ENCODE measurements around the gene LPIN2.

Gene LPIN2

DNA sequence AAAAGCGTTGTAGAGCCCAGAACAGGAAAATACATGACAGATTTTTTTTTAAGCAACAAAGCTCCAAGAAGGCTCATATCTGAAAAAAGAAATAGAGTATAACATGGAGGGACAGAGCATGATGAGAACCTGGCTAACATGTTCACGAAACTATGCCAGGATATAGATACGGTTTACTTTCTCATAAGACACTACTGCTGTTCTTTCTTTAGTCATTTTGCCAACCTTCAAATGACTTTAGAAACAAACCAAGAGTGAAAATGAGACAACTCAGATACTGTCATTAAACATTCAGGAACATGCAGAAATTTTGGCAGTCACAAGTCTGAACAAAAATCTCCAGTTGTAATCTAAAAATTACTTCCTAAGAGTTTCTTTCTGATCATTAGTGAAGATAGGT, 14.3 kb downstream of the LPIN2 start:
- DNase-seq = no peak

DNA sequence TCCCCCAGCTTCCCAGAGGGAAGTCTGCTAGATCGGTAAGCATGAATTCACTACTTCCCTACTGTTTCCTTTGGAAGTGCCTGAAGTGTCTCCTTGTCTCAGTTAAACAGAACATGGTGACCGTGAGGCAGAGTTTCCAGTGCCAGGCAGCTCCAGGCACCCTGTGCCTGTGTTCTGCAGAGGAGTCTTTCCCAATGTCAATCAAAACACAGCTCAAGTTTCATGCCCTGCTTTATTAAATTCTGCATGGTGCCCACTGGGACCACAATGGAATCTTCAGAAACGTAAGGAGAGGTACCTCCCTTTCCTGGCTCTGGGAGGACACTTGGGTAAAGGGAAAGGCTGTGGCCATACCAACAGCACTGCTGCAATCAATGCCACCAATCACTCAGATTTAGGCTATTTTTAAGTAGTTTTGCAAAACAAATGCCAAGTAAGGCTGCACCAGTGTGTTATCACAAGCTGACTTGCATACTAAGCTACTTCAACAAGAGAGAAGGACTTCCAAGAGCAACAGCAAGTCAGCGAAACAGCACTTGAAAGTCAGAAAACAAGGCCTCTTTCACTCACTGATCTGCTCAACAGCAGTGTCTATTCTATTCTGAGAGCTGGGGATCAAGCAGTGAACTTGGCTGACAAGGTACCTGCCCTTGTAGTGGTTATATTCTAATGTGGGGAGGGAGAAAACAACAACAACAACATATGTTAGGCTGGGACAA, 14.9 kb downstream of the LPIN2 start:
- DNase-seq = no peak

DNA sequence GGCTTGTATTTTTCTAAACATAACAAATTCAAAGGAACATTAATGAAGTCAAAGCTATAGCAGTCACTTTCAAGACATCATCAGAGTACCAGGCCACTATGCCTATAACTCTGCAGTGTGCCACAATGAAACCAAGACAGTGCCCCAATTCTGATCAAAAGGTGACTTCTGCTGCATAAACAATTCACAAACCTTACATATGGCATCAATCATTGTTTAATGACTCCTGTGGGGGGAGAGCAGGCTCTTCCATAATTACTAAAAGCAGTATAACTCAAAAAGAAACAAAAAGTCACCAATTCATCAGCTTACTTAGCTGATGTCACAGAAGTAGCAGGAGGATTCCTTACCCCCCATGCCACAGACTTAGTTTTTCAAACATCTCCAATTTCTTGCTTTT, 15.5 kb downstream of the LPIN2 start:
- no peak for DNase-seq

DNA sequence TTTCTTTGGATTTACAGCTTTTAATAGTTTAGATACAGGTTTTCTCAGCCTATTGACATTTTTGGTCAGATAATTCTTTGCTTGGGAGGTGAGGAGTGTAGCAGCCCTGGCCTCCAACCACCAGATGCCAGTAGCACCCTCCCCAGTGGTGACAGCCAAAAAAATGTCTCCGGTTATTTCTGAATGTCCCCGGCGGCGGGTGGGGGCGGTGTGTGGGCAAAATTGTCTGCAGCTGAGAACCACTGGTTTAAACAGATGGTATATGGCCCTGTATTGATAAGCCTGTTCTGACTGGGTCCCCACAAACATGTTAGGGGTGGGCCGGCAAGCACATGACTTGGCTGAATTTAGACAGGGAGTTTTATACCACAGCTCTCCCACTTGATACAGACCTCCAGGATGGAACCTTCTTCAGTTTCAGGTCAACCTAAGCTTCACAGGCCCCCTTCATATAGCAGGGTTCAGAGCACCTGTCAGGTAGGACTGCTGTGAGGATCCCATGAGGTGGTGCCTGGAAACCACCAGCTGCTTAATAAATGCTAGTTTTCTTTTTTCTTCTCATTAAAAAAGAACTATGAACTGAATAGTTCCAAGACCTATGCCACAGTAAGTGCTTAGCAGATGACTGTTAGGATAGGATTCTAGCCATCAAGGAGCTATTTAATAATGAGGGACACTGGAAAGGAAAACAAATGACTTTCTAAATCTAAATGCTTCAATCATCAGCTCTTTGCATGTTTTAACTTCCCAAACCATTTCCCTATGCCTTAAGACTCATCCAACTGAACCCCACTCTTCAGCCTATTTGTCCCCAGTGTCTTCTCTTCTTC, 18.1 kb downstream of the LPIN2 start:
- DNase-seq = no peak

DNA sequence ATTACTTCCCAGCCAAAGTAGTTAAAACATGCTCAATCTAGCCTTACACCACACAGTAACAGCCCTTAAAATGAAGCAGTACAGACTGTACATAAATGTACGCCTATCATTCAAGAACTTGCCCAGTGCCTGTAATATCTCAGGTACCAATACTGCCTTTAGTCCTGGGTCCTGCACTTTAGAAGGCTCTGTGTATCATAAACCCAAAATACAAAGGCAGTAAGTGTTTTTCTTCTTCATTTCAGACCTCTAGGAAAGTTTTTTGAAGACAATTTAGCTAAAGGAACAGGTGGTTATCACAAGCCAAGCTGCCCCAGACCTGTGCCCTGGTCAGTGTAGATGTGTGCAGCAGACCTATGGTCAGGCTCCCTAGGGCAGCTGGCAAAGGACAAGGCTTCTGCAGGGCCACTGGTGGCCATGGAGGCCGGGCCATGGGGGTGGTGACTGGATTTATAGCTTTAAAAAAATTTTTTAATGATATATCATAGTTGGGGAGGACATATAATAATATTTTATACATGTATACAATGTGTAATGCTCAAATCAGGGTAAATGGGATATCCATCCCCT, 18.8 kb downstream of the LPIN2 start:
- no peak for DNase-seq

DNA sequence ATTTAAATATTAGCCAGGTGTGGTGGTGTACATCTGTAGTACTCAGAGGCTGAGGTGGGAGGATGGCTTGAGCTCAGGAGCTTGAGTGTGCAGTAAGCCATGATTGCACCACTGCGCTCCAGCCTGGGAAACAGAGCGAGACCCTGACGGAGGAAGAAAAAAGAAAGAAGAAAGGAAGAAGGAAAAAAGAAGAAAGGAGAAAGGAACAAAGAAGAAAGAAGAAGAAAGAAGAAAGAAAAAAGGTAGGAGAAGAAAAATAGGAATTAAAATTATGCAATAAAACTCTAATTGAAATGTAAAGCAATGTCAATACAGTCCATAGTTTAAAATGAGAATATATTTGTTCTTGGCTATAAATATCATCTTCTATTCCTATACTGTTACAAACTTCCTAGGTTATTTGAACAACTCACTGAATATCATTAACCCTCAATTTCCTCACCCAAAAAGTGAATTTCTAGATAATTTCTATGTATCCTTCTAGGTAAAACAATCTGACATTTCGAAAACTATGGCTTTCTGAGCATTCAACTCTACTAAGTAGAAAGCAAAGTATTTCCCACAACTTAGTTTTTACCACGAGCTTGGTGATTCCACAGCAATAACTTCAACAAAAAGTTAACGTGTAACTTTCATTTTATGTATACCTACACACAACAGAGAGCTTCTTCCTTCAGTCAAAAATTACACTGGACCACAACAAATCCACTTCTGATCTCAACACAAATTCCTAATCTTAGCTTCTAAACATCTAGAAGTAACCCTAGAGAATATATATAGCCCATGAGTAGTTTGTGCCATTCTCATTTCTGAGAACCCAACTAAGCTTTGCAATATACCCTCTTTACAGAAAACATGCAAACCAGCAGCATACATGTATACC, 19.7 kb downstream of the LPIN2 start:
- no peak for DNase-seq

DNA sequence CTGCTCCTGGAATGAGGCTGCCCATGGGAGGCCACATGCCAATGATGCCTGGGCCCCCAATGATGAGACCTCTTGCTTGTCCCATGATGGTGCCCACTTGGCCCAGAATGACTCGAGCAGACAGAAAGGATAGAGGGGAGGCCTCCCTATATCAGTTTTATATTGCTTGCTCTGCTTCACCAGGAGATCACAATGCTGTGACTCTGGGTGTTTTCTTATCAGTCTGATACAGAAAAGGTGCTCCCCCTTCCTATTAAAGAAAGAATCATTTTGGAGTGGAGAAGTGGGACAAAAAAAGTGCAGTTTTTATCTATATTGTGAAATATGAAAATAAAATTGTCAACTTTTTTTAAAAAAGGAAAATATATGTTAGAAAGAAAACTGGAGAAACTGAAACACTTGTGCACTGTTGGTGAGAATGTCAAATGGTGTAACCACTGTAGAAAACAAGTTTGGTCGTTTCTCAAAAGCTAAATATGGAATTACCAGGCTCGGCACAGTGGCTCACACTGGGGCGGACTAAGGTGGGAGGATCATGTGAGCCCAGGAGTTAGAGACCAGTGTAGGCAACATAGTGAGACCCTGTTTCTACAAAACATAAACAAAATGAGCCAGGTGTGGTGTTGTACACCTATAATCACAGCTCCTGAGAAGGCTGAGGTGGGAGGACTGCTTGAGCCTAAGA, 21.8 kb downstream of the LPIN2 start:
- DNase-seq = no peak

DNA sequence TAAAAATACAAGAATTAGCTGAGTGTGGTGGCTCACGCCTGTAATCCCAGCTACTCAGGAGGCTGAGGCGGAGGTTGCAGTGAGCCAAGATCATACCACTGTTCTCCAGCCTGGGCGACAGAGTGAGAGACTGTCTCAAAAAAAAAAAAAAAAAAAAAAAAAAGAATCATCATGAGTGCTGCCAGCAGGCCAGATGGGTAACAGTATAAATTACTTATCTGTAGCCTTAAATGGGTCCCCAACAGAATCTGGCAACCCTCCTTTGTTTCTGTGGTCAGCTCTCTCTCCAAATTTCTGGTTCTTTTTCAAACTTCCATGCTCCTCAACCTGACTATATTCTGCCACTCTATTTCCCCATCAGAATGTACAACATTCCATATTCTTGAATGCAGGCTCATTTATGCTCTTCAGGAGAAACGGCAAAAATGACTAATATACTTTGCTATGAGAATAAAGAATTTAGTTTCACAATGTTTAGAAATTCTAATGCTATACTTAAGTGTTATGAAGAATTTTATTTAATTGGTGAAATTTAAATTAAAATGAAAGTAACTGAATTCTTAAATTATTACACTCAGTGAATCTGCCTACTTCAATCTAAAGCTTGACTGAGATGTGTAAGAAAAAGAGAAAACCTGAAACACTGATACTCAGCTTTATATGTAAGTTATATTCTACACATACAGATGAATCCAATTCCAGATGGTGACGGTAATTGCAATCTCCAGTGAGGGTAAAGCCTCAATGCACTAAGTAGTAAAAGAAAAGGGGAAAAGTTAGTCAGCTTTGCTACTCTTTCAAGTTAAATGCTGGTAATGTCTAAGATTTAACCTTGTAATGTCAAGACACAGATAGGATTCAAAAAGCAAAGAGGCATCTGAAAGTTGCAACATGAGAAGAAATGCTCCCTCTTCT, 24.8 kb downstream of the LPIN2 start:
- DNase-seq = no peak

DNA sequence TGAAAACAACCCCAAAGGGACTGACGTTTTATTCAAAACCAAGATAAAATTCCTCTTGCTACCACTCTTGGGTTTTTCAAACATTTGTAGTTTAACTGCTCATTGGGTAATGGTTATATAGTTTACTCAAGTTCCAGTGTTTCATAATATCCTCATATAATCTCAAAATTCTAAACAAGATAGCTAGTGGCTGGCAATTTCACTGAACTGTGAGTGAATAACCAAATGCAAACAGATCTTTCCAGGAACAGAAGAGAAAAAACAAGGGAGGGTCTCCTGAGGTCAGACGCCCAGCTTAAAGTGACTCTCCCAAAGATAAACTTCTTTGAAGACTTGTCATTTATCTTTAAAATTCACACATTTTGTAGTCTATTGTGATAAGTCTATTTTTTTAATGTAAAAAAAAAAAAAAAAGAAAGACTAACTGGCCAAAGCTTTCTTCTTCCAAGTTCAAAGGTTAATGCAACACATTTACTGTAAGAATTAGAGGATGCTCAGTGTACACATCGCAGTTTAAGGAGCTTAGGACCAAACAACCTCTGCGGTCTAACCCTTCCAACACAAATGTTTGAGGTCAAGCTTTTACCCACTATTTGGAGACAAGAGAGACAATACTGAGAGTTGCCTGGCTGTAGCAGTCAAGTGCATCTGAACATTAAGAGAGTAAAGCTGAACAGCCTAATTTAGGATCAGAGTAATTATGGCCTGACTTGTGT, 26.6 kb downstream of the LPIN2 start:
- no peak for DNase-seq

DNA sequence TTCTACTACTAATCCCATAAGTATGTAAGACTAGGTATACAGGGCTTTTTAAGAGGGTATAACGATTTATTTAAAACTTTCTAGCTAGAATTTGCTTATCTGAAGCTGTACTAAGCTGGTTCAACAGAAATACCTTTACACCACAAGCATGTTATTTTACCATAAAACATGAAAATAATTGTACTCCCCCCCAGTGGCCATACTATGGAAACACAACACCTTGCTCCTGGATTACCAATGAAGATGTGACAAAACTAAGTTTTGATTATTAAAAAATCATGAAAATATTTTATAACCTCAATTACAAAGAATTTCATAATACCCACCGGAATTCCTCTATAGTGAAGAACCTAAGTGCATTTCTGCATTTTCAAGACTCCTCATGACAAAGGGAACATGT, 27.3 kb downstream of the LPIN2 start:
- no peak for DNase-seq

DNA sequence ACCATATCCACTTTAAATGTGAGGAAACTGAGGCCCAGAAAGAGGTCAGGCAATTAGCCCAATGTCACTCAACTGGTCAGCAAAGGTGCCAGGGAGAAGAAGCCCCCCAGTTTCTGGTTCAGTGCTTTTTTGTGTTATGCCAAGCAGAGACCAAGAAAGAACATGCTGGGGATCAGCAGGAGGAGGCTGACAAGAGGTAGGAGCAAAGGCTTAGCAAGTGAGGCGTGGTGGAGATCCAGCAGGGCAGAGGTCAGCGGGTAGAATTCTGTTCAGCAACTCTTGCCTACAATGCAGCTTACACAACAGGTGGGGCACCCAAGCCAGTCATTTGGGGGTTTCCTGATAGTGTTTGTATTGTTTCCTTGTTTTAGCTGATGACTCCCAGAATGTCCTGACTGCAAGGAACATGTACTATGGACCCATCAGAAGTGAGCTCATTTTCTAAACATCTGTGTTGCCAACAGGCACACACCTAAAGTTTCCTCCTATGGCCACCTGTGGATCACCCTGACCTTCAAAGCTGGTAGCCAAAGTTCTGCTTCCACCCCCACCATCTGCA, 28.2 kb downstream of the LPIN2 start:
- DNase-seq = no peak

DNA sequence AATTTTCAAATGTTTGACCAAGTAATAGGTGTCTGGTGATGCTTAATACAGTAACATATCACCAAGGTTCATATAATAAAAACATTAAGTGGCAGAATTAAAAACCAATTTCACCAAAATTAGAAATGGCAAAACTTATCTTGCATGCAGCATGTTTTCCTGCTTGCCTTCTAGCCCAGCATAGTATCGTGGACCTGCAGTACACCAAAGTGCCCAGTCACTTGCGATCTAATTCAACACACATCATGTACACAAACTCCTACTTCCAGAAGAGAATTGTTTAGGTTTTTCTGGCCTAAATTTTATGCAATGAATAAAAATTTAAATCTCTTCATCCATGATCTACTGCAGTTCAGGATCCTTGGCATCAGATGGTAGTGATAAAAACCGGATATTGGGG, 28.9 kb downstream of the LPIN2 start:
- no peak for DNase-seq

DNA sequence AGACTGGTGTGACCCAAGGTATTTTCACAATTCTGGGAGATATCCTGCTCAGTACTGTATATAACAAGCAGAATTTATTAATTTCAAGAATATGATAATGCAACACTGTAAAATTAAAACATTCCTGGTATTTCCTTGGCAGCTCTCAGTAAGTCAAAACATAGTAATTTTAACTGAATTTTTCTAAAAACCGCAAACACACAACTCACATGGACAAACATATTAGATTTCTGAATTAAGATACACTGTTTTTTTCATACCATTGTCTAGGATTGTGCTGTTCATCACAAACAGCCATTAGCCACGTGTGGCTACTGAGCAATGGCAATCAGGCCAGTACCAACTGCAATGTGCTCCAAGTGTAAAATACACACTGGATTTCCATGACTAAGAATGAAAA, 29.6 kb downstream of the LPIN2 start:
- DNase-seq = no peak

DNA sequence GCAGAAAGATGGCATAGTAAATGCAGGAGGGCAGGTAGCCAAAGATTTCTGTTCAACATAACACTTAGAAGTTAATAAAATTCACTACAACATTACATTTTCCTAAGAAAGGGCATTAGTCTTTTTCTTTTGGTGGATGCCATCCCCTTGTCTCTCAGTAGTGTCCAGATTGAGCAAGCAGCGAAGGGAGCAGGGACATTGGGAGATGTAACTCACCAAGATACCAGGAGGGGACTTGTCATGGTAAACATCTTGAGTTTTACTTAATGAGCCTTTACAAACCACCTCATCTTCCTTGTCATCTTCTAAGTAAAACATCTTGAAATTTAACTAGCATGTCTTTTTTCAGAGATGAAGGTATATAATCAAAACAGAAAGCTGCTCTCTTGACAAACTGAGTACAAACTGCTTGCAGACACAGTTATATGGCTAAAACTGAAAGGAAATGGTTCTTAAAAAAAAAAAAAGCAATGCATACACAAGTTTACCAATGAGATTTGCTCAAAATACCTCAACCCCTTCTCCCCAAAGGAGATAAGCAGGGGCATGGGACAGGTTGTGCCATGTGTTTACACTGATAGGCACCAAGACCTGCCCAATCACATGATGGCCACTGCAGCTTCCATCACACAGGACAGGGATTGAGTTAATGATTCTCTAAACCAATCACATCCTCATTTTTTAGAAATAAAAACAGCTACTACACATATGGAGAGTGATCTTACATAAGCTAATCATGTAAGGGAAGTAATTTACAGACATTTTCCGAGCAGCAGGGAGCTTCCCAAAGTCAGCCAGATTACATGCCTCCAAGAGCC, 30.3 kb downstream of the LPIN2 start:
- DNase-seq = no peak

DNA sequence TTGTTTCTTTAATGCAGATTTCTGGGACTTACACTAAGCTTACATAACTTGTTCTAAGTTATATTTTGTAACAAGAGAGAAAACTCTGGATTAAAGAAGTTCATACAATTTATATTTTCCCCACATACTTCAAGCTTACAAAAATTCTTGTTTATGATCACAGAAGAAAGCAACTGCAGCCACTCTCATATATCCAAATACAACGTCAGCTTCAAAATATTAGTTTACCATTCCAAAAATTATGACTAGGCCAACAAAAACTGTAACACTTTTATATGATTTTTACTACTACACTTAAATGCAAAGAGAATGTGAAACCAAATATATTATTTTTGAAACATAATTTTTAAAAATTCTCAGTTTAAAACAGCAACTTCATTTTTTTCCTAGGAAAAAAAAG, 30.9 kb downstream of the LPIN2 start:
- no peak for DNase-seq

DNA sequence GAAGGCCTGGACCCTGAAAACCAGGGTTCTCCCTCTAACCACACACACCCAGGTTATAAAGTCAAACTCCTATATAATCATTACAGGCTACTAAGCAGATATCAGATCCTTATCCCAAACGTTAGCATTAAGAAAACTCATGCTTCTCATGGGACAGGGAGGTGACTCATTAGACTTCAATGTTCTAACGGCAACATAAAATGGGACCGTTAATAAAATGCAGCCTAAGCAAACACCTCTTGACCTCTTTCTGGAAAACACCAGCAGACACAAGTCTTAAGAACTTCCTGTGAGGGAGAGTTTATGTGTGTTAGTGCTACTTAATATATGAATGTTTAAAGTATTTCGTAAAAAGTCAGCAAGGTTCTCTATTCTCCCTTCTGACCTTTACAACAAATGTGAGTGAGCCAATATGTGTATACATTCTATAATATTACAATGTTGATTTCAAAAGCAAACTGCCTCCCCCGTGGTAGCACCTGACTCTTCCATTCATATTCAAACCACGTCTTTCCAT, 31.7 kb downstream of the LPIN2 start:
- DNase-seq = no peak

DNA sequence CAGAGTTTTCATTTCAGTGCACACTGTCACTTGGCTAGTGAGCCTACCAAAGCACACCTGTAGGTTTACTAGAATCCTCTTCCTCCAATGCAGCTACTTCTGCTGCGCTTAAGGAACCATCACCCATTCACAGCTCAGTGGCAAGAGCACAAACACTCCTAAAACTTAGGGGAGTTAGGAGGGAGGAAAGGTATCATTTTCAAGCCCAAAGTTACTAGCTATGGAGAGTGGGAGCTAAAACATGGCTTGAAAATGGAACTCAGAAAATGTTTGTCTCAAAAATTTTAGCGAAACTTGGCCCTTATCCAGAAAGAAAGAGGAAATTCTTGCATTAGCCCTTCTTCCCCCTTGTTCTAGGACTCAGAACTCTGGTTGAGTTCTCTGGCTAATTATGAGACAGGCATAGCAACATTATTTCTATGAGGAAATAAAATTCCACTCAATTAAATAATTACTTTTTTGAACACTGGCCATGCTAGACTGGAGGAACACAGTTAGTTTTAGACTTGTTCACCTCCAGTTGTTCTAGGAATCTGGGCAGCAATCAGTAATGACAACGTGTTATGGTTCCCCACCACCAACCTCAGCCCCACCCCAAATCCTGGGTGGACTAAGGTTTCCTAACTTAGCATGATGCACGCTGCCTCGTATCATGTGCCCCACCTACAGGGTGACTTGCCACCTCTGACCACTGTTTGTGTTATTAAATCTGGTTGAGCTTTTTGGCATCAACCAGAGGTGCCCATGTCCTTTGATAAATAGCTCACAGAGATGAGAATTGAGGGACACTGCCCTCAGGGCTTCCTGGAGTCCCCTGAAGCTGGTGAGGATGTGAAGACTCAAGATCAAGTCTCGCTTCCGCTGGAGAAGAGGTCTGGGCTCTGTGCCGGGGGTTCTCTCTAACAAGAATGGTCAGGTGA, 32.8 kb downstream of the LPIN2 start:
- no peak for DNase-seq

DNA sequence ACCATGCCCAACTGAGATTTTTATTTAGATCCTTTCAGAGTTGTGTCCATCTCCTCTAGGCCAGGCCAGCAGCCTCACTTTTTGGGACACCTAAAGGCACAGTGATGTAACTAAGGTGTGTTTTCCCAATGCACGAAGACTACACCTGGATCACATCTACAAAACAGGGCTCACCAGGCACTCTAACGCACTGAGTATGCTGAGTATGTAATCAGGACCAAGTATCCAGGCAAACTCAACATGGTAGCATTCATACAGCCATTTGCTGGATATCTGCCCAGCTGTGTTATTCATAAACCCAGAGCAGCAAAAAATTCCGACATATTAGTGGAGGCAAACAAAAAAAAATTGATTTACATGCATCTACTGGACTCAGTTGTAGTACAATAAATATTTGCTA, 33.8 kb downstream of the LPIN2 start:
- DNase-seq = no peak

Data from NCI-H2081 treated with DMSO at 0.1 percent for 48 hours (cell line).